ENCODE data around the gene TMEM132D. TPM values are rescaled to one million over a fixed set of nuclear protein-coding genes. Genes with fewer than 3 reads are reported as not detected.

The TMEM132D gene
- total RNA-seq, 1 donor from 2014 or later = 1.1 TPM

DNA sequence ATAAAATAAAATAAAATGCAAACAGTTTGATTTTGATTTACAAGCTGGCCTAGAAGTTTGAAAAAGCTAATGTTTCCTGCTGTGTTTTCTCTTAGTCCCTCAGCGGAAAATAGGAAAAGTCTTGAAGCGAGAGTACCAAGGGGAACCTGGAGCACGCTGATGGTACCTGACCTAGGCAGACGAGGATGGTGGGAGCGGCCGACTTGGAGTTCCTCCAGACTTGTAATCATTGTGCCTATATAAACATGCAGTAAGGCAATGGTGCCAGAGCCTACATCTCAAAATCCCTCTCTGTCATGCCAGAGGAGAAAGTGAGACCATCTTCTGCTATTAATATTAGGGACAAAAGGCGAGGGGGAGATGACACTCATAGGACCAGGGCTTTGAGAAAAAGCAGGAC lies 371.7 kb downstream of the TMEM132D start:
- Mint-ChIP-seq H3K4me1 (peaks cover 19% of the 10 kb centered on the region), H3K27ac (no peak overlapping the region), H3K27me3 (ENCODE audit: insufficient read depth, low read depth) (peaks cover 2% of the 10 kb centered on the region), H3K36me3 (no peaks in the 10 kb centered on the region), H3K4me3 (no peak overlapping the region), H3K9me3 (no peaks in the 10 kb centered on the region)
- TF ChIP-seq EZH2phosphoT487 (IDR thresholded peaks at IDR 0.05) (no peak), EZH2 (IDR thresholded peaks at IDR 0.05) (no peak)
- TF ChIP-seq, protein P1, sequence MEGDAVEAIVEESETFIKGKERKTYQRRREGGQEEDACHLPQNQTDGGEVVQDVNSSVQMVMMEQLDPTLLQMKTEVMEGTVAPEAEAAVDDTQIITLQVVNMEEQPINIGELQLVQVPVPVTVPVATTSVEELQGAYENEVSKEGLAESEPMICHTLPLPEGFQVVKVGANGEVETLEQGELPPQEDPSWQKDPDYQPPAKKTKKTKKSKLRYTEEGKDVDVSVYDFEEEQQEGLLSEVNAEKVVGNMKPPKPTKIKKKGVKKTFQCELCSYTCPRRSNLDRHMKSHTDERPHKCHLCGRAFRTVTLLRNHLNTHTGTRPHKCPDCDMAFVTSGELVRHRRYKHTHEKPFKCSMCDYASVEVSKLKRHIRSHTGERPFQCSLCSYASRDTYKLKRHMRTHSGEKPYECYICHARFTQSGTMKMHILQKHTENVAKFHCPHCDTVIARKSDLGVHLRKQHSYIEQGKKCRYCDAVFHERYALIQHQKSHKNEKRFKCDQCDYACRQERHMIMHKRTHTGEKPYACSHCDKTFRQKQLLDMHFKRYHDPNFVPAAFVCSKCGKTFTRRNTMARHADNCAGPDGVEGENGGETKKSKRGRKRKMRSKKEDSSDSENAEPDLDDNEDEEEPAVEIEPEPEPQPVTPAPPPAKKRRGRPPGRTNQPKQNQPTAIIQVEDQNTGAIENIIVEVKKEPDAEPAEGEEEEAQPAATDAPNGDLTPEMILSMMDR (IDR thresholded peaks at IDR 0.05) = no peak
- Histone ChIP-seq H3K4me2 (no peak overlapping the region), H3F3A (ENCODE audit: low read depth) (no peaks in the 10 kb centered on the region), H3K9ac (no peak overlapping the region), H3K9me3 (ENCODE audit: low read depth) (no peaks in the 10 kb centered on the region), H3K4me1 (peaks cover 4% of the 10 kb centered on the region), H3K4me3 (no peak overlapping the region), H3K79me2 (ENCODE audit: low read depth) (no peaks in the 10 kb centered on the region), H3K36me3 (no peaks in the 10 kb centered on the region), H2AFZ (replicated peaks) (no peak overlapping the region), H3K27me3 (no peaks in the 10 kb centered on the region), H4K20me1 (ENCODE audit: low read depth) (no peaks in the 10 kb centered on the region), H3K27ac (no peak overlapping the region)
- no peak for DNase-seq (ENCODE audit: low spot score)

DNA sequence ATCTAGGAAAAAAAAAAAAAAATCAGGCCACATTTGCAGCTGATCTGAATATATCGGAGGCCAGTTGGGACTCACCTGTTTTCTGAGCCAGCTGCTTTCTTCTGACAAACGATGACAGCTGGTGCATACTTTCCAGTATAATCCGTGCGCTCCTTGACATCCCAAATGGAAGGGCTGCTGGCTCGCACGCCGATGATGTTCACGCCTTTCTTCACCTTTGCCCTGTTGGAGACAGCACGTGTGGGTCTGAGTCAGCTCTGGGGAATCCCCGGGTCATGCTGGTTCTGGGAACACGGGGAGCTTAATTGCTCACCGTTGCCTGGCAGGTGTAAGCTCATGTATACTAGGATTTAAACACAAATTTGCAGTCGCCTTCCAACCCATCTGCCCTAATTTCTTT lies 372.8 kb downstream of the TMEM132D start:
- H3K36me3 ChIP-seq = no peaks in the 10 kb centered on the region
- Mint-ChIP-seq H3K9me3 (no peaks in the 10 kb centered on the region), H3K4me3 (no peak overlapping the region), H3K27ac (no peak overlapping the region), H3K27me3 (ENCODE audit: insufficient read depth, low read depth) (peaks cover 2% of the 10 kb centered on the region), H3K4me1 (peaks cover 14% of the 10 kb centered on the region), H3K36me3 (no peaks in the 10 kb centered on the region)
- no peak for DNase-seq (ENCODE audit: low spot score)
- no peak overlapping the region for H3K9ac ChIP-seq
- H3K4me1 ChIP-seq = peaks cover 4% of the 10 kb centered on the region
- TF ChIP-seq EZH2phosphoT487 (IDR thresholded peaks at IDR 0.05) (no peak), EZH2 (IDR thresholded peaks at IDR 0.05) (no peak)
- no peaks in the 10 kb centered on the region for H3K79me2 ChIP-seq (ENCODE audit: low read depth)
- H2AFZ ChIP-seq (replicated peaks) = no peak overlapping the region
- no peaks in the 10 kb centered on the region for H3K27me3 ChIP-seq
- no peak overlapping the region for H3K27ac ChIP-seq
- H3K9me3 ChIP-seq (ENCODE audit: low read depth) = no peaks in the 10 kb centered on the region
- H3K4me2 ChIP-seq = no peak overlapping the region
- H3F3A ChIP-seq (ENCODE audit: low read depth) = no peaks in the 10 kb centered on the region
- no peak overlapping the region for H3K4me3 ChIP-seq
- no peaks in the 10 kb centered on the region for H4K20me1 ChIP-seq (ENCODE audit: low read depth)

DNA sequence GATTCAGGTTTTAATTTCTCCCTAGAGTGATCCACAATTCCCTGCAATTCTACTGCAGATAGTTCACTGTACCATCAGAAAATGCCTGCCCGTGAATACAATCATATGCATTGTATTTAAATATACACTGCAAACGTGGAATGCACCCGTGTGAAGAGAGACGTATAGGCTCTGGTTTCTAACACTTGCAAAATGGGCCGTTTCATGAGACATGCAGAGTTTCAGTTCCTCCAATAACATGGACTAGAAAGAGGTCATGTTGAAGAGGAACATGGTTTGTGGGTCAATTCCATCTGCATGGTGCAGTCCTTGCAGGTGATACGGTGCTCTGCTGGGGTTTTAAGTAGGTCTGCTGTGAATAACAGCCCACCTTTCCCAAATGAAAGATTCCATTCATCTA lies 373.3 kb downstream of the TMEM132D start:
- Histone ChIP-seq H2AFZ (replicated peaks) (no peak overlapping the region), H4K20me1 (ENCODE audit: low read depth) (no peaks in the 10 kb centered on the region), H3F3A (ENCODE audit: low read depth) (no peaks in the 10 kb centered on the region), H3K4me1 (peaks cover 4% of the 10 kb centered on the region), H3K27me3 (no peaks in the 10 kb centered on the region), H3K36me3 (no peaks in the 10 kb centered on the region), H3K4me3 (no peak overlapping the region), H3K27ac (no peak overlapping the region), H3K4me2 (no peak overlapping the region), H3K79me2 (ENCODE audit: low read depth) (no peaks in the 10 kb centered on the region), H3K9me3 (ENCODE audit: low read depth) (no peaks in the 10 kb centered on the region), H3K9ac (no peak overlapping the region)
- H3K4me3 Mint-ChIP-seq = no peak overlapping the region
- DNase-seq (ENCODE audit: low spot score) = no peak
- no peaks in the 10 kb centered on the region for H3K9me3 Mint-ChIP-seq
- TF ChIP-seq, protein P1 (IDR thresholded peaks at IDR 0.05) = no peak
- TF ChIP-seq EZH2 (IDR thresholded peaks at IDR 0.05) = no peak
- no peak for TF ChIP-seq EZH2phosphoT487 (IDR thresholded peaks at IDR 0.05)
- peaks cover 2% of the 10 kb centered on the region for H3K27me3 Mint-ChIP-seq (ENCODE audit: insufficient read depth, low read depth)
- H3K27ac Mint-ChIP-seq = no peak overlapping the region
- H3K36me3 Mint-ChIP-seq = no peaks in the 10 kb centered on the region
- H3K4me1 Mint-ChIP-seq = peaks cover 14% of the 10 kb centered on the region

DNA sequence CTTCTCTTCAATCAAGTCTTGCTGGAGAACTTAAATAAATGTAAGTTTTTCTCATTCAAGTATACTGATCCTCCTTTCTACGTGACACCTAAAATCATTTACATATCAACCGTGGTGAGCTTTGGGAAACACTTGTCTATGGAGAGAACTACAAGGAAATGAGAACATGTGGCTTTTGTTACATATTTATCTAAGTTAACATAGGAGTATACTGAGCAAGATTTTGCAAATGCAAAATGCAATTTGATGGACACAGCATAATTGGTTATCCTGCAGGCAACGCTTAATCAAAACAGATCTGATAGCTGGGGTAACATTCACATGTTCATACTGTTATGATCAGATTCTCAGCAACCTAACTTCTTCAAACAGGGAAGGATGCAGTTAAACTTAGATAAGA lies 376.3 kb downstream of the TMEM132D start:
- no peaks in the 10 kb centered on the region for H3K27me3 ChIP-seq
- H3K9me3 ChIP-seq (ENCODE audit: low read depth) = no peaks in the 10 kb centered on the region
- no peaks in the 10 kb centered on the region for H3K27me3 Mint-ChIP-seq (ENCODE audit: insufficient read depth, low read depth)
- no peak overlapping the region for H3K27ac ChIP-seq
- no peak overlapping the region for H3K27ac Mint-ChIP-seq
- no peaks in the 10 kb centered on the region for H3K36me3 Mint-ChIP-seq
- no peak overlapping the region for H3K9ac ChIP-seq
- no peaks in the 10 kb centered on the region for H3F3A ChIP-seq (ENCODE audit: low read depth)
- no peaks in the 10 kb centered on the region for H3K36me3 ChIP-seq
- no peak overlapping the region for H2AFZ ChIP-seq (replicated peaks)
- H3K4me2 ChIP-seq = no peak overlapping the region
- H3K79me2 ChIP-seq (ENCODE audit: low read depth) = no peaks in the 10 kb centered on the region
- H3K4me3 ChIP-seq = no peak overlapping the region
- H3K9me3 Mint-ChIP-seq = no peaks in the 10 kb centered on the region
- H3K4me1 Mint-ChIP-seq = peaks cover 16% of the 10 kb centered on the region
- no peak for DNase-seq (ENCODE audit: low spot score)
- no peaks in the 10 kb centered on the region for H3K4me1 ChIP-seq
- no peak overlapping the region for H3K4me3 Mint-ChIP-seq
- TF ChIP-seq EZH2phosphoT487 (IDR thresholded peaks at IDR 0.05) (no peak), EZH2 (IDR thresholded peaks at IDR 0.05) (no peak)
- TF ChIP-seq, protein P1 (IDR thresholded peaks at IDR 0.05) = no peak
- H4K20me1 ChIP-seq (ENCODE audit: low read depth) = no peaks in the 10 kb centered on the region
